PFSK-1 (cell line): ENCODE measurements around the gene SLC66A3.

Experiments
- POLR2AphosphoS5 ChIP-seq: IDR thresholded peaks from 2 replicates; pipeline ENCODE4 v1.6.1; 2012; ENCODE audit warnings: low read depth, mild to moderate bottlenecking, control low read depth, low read length, moderate library complexity
- TF ChIP-seq, protein P1 (sequence below), 2 experiments: IDR thresholded peaks; 2 replicates each; pipeline versions ENCODE4 v1.6.1 to v1.8.0; 2011 to 2012; ENCODE audit warnings: low read depth in 2 of 2, low read length in 2 of 2, control low read depth in 1 of 2, inconsistent platforms in 1 of 2, mild to moderate bottlenecking in 1 of 2, moderate library complexity in 1 of 2; ENCODE audit not compliant: insufficient read depth in 1 of 2

- TF ChIP-seq, protein P1, sequence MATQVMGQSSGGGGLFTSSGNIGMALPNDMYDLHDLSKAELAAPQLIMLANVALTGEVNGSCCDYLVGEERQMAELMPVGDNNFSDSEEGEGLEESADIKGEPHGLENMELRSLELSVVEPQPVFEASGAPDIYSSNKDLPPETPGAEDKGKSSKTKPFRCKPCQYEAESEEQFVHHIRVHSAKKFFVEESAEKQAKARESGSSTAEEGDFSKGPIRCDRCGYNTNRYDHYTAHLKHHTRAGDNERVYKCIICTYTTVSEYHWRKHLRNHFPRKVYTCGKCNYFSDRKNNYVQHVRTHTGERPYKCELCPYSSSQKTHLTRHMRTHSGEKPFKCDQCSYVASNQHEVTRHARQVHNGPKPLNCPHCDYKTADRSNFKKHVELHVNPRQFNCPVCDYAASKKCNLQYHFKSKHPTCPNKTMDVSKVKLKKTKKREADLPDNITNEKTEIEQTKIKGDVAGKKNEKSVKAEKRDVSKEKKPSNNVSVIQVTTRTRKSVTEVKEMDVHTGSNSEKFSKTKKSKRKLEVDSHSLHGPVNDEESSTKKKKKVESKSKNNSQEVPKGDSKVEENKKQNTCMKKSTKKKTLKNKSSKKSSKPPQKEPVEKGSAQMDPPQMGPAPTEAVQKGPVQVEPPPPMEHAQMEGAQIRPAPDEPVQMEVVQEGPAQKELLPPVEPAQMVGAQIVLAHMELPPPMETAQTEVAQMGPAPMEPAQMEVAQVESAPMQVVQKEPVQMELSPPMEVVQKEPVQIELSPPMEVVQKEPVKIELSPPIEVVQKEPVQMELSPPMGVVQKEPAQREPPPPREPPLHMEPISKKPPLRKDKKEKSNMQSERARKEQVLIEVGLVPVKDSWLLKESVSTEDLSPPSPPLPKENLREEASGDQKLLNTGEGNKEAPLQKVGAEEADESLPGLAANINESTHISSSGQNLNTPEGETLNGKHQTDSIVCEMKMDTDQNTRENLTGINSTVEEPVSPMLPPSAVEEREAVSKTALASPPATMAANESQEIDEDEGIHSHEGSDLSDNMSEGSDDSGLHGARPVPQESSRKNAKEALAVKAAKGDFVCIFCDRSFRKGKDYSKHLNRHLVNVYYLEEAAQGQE (IDR thresholded peaks at IDR 0.05; ENCODE audit: insufficient read depth in 1 of 2, low read depth in 2 of 2, low read length in 2 of 2) = no peak
- TF ChIP-seq POLR2AphosphoS5 = no peak
Observed at GRCh38 chr2:11160256-11160655, 5.0 kb downstream of the SLC66A3 start.
